ENCODE results near the gene CC2D2A.
"Not testable (repeated sequence)": the region's sequence is repeated elsewhere in the genome, so short reads cannot be mapped to it uniquely, and the experiment has no call there.

Gene CC2D2A

DNA sequence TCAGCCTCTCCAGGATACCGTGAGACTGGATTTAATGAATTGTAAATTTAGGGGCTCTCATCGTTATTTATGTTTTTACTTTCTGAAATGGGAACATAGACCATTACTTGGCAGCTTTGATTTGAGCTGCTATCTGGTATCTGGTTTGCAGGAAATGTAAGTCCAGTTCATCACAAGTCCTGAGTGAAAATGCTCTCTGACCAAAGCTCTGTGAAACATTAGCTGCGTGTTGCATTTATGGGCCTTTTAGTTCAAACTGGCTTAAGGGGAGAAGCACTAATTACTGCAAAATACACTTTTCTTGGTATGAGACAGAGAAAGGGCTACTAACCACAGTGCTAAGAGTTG lies 420 bp downstream of the CC2D2A start:
- no peak for DNase-seq

DNA sequence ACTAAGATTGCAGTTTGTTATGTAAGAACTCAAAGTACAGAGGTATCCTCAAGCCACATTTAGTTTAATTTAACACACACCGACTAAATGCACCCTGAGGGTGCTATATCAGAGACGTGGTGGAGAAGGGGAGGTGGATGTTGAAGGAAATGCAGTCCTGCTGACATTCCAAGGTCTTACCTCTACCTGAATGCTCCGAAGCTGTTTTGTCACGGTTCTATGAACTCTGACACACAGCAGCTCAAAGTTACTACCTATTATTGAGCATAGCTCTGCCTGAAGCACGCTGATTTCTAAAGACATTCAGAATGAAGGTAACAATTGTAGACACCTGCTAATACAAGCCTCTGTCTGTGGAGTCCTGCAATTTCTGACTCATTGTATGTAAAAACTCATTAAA lies 6.7 kb downstream of the CC2D2A start:
- no peak for DNase-seq

DNA sequence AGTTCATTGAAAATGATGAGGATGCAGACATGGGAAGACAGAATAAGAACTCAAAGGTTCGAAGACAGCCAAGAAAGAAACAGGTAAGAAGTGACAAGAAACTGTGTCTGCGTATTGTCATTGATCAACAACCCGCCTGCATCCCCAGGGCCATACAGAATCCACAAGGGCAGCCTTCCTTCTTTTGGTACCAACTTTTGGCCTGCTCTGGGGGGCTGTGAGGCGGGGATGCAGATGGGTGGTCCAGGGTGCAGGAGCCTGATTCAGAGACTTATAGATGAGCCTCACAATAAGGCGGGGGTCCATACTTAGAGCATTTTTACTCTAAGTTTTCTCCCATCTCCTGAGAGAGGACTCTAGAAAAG lies 9.0 kb downstream of the CC2D2A start:
- DNase-seq = no peak

DNA sequence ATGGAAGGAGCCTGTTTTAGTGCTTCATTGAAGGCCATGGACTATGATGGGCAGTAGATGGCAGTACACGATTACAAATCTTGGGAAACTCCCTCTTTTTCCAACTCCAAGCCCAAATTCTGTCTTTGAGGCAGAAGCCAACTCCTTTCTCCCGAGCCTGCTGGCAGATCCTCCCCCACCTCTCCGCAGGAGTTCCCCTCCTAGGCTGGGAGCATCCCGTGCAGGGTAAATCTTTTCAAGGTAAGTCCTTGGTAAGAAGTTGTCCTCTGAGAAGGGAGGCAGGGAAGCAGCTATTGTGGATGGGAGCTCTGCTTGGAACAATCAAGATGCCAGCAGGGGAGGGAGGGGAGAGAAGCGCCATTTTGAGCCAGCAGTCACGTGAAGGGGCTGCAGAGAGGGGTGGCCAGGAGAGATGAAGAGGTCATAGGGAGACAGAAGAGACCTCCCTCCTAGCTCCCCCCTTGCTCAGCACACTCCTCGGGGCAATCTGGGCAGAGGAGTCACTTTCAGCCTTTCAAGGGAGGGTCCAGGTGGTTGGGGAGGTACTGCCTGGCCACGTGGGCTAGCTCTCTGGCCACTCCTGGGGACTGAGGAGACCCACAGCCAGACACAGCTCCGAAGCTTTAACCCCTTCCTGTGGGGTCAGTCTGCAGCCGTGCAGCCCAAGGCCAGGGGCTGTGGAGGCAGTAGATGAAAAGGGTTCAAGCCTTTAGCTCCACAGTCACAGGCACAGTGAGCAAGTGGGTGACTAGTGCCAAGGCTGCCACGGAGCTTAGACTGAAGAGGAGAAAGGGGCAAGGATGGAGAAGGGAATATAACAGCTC lies 9.6 kb downstream of the CC2D2A start:
- DNase-seq = peak; percentile 1

DNA sequence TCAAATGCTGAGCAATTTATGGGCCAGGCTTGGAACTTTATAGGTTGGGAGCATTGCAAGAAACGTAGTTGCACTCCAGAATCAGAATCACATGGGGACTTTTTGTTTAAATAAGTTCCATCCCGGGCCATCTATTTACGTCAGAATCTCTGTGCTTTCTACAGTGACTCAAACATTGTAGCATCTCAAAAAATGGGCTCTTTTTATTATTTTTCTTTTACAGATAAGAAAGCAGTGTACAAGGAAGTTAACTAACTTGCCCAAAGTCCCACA lies 10.2 kb downstream of the CC2D2A start:
- DNase-seq = no peak

DNA sequence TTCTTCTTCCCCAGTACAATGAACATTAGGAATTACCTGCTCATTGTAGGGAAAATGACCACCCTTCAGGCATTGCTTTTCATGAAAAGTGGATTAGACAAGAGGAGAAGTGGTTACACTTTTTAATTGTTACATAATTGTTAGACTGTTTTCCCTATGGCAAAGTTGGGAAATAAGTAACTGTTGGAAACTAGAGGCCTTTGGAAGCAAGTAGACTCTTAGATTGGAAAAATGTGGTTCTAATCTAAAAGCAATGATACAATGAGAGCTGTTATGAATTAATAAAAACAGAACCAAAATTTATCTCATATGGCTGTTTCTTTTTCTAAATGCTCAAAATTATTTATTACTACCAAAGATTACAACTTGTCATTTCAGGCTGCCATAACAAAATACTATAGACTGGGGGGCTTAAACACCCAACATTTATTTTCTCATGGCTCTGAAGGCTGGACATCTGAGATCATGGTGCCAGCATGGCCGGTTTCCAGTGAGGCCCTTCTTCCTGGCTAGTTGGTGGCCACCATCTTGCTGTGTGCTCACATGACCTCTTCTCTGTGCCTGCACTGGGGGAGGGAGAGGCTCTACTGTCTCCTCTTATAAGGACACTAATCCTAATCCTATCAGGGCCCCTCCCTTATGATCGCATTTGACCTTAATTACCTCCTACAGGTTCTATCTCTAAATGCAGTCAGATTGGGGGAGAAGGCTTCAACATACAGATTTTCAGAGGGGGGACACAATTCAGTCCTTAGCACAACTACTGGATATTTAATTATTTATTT lies 12.5 kb downstream of the CC2D2A start:
- DNase-seq = no peak

DNA sequence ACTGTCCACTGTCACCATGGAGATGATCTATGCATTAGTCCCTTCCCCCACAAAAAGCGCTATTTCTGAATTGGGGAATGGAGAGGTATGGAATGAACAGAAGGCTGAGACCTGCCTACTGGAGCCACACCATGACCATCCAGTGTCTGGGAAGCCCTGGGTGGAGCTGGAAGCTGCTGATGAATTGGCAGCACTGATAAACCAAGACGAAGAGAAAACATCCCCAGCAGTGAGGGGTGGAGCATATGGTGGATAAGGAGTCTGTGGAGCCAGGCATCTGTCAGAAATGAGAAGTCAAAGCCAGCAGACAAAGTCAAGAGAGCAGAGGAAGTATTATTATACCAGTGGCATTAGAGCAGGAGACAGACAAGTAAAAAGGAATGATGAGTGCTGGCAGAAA lies 13.2 kb downstream of the CC2D2A start:
- no peak for DNase-seq

DNA sequence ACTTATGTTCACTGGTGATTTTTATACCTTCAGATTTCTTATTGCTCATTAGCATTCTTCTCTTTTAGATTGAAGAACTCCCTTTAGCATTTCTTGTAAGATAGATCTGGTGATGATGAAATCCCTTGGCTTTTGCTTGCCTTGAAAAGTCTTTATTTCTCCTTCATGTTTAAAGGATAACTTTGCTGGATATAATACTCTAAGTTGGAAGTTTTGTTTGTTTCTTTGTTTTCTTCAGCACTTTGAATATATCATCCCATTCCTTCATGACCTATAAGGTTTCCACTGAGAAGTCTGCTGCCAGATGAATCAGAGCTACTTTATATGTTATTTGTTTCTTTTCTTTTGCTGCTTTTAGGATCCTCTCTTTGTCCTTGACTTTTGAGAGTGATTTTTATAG lies 18.5 kb downstream of the CC2D2A start:
- no peak for DNase-seq

DNA sequence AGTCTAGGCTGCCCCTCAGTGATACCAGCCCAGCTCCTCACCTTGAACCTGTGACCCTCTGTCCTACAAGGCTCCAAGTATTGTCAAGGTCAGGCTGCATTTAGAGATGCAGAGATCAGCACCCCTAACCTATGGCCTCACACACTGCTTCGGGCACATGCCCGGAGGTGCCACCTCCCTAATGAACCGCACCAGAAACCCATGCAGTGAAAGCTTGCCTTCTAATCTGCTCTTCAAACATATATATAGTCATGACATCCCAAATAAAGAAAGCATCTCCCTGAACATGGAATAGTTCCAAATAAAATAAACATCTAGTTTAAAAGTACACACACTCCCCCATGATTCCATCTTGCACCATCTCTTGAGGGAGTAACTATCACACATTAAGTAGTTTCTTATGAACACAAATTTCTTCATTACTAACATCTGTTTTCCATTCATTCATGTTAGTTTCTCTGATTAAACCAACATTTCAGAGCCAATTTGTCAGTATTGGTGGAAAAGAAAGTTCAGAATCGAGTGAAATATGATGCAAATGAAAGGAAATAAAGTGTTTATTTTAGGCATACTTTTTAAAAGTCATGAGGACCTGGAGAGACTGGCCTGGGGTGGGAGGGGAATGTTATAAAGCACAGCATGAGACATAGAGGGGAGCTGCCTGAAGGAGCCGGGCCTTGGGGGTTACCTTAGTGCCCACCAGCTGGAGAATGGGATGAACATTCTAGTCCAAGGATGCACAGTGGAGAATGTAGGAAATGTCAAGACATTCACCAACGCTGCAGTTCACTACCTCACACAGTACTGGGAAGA lies 19.2 kb downstream of the CC2D2A start:
- DNase-seq = no peak

DNA sequence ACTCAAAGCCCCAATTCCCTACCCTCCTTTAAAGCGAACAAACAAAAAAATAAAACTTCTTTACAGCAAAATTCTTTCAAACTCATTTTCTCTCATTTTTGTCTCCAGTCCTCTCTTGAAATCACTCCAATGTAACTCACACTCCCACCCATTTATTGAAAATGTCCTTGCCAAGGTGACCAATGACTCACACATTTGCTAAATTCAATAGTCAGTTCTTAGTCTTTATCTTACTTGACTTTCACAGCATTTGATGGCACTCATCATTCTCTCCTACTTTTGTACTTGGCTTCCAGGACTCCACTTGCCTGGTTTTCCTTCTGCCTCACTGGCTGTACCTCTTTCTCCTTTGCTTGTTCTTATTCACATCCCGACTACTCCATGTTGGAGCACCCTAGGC lies 19.9 kb downstream of the CC2D2A start:
- DNase-seq = no peak

DNA sequence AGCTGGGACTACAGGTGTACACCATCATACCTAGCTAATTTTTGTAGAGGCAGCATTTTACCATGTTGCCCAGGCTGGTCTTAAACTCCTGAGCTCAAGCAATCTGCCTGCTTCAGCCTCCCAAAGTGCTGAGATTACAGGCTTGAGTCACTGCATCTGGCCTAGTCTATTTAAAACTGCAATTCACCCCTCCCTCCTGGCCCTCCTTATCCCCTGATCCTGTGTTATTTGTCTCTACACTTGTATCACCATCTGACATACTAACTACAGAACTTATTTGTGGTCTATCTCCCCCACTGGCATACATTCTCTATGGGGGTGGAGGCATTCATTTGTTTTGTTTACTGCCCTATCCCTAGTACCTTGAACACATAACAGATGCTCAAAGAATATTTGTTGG lies 23.7 kb downstream of the CC2D2A start:
- no peak for DNase-seq

DNA sequence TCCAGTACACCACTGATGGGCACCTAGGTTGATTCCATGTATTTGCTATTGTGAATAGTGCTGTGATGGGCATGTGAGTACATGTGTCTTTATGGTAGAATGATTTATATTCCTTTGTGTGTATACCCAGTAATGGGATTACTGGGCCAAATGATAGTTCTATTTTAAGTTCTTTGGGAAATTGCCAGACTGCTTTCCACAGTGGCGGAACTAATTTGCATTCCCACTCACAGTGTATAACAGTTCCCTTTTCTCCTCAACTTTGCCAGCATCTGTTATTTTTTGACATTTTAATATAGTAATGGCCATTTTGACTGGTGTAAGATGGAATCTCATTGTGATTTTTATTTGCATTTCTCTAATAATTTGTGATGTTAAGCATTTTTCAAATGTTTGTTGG lies 25.9 kb downstream of the CC2D2A start:
- no peak for DNase-seq

DNA sequence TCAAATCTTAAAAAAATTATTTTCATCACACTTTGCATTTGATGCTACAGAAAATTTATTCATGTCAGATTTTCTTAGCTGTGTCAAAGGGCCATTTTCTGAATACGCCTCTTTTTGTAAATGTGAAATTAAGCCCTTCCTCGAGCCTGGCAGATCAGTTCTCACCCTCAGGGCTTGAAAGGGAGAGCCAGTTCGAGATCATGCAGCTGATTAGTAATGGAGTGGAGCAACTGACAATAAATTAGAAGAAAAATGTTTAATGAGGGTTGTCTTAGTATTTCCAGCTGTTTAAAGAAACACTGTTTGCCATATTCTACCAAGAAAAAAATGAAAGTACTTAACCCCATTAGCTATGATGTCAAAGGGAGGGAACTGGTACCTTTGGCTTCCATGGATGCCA lies 28.7 kb downstream of the CC2D2A start:
- no peak for DNase-seq

DNA sequence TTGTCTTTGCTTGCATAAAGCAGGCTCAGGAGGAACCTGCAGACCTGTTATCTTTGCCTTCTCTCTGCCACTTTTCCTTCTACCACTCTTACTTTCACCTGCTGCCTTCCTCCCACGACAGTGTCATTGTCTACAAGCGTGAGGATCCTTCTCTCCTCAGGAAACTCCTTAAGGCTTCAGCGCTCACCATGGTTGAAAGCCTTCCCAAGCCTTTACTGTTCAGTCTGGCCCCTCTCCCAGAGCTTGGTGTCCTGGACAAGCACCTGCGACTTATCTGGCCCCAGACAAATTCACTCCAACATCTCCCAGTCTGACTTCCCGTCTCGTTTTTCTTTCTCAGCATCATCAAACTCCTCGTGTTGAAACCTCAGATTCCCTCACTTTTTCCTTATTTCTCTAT lies 31.0 kb downstream of the CC2D2A start:
- DNase-seq = no peak

DNA sequence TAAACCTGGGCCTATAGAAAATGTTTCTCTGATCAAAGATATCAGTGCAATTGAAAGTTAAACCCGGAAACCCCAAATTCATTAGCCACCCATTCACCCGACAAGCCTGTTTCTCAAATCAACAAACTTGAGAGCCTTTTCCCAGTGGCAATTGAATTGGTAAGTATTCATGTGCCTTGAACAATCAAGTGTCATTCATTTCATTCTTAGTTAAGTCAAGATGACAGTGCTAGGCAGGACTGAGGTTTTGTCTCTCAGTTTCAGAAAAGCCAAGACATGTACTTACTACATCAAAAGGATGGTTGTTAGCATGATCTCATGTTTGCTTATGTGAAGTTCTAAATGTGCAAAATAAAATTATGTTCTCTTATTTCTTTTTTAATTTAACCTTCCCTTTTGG lies 32.3 kb downstream of the CC2D2A start:
- DNase-seq = no peak

DNA sequence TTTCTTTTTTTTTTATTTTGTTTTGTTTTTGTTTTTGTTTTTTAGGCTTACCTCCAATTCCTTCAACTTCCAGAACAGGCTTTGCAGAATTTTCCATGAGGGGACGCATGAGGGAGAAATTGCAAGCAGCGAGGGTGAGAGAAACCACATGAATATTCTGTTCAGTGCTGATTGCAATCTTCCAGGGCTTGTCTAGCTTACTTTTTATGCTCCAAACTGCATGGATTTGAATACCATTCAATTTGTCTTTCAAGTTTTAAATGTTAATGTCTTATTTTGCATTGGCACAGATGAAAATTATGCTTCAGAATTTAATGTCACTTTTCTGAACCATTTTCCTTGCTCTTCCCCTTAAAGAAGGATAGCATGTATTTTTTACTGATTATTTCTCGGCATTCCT lies 32.7 kb downstream of the CC2D2A start:
- DNase-seq = no peak

DNA sequence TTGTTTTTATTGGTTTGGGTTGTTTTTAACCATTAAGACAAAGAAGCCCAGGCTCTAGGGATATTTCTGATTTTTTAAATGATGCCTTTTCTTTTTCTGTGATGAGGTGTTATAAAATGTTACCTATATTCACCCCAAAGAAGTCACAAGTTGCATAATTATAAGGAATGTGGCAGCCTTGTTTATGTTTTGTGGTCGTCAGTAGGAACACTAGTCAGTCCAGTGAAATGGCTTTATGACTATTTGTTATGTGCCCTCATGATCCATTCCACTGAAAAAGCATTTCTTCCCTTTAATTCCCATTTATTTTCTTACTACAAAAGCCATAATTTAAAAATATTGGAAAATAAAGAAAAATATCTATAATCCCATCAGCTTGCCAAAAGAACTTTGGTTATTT lies 34.4 kb downstream of the CC2D2A start:
- no peak for DNase-seq

DNA sequence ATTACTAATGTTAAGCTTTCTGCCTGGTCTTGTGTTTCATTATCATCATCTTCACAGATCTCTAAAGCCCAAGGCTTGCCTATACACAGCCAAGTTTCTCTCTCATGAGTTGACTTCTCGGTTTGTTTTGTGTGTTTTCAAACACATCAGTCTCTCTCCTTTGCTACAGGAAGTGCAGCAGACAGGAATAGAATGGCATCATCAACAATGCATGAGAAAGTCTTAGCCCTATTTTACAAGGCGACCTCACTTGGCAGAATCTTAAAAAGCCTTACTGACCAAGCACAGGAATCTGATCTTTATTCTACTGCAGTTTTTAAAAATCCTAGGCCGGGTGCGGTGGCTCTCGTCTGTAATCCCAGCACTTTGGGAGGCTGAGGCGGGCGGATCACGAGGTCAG lies 36.8 kb downstream of the CC2D2A start:
- DNase-seq = no peak

DNA sequence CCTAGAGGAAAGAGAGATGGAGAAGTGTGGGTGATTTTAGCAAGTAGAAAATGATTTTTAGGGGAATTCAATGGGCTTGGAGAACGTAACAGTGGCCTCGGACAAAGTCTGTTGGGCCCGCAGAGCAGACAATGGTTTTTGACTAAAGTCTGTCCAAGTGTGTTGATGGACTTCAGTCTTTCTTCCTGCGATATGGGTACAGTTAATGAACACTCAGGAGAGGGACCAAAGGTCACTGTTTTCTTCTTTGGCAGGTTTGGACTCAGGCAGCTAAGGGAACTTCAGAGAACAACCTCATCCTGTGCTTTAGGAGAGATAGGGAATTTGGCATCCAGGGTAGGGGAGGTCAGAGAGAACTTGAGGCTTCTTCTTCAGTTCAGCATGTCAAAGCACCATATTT lies 38.0 kb downstream of the CC2D2A start:
- no peak for DNase-seq

DNA sequence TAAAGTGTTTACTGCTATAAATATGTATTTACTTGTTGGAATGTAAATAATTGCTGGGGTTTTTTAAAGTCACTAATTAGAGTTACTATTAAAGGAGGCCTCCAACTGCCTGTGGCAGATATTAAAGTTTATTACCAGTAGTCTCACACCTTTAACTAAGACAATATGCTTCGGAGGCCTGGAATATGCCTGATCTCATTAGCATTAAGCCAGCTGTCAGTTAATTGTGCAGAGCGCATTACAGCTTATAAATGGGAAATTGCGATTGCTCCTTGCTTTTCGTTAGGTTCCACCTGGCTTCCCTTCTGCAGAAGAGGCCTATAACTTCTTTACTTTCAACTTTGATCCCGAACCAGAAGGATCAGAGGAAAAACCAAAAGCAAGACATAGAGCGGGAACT lies 41.3 kb downstream of the CC2D2A start:
- DNase-seq = no peak

DNA sequence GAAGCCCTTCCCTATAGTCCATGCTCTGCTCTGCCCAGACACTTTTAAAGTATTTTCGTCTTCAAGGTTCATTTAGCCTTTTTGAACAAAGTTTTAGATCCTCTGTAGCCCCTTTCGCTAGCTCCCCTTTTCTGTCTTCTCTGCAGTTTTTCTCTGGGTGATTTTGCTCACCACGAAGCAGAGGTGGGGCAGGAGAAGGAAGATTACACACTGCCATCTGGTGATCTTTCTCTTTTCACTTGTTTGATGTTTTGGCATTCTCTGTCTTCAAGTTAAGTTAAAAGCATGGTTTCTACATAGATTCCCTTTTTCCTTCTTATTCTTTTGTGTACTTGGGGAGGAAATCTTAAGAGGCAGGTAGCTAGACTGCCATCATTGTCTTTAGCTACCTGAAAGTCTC lies 43.9 kb downstream of the CC2D2A start:
- no peak for DNase-seq

DNA sequence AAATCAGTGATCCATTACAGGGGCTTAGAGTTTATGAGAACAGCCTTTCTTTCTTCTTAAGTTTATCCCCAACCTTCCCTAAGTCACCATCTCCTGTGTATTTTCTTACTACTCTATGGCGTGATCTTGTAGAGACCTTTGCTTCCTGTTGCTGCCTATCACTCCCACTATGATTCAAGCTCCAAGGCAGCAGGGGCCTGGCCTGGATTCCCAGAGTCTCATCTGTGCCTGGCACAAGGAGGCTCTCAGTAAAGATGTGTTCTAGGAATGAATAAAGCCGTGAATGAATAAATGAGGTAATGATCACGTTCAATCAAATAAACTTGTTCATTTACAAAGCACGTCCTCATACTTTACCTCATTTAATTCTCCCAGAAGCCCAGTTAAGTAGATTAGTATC lies 45.4 kb downstream of the CC2D2A start:
- no peak for DNase-seq

DNA sequence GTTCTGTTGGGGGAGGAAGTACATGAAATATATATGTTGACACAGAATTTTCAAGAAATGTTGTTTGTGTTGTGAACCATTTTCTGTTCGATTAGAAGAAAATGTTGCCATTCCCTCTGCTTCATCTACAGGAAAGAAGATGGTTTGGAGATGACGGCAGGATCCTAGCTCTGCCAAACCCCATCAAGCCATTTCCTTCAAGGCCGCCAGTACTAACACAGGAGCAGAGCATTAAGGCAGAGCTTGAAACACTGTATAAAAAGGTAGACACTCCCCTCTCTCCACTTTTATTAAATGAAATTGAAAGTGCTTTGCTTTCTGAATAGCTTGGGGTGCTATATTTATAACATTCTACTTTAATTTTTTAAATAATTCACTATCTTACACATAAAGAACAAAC lies 46.8 kb downstream of the CC2D2A start:
- DNase-seq = no peak

DNA sequence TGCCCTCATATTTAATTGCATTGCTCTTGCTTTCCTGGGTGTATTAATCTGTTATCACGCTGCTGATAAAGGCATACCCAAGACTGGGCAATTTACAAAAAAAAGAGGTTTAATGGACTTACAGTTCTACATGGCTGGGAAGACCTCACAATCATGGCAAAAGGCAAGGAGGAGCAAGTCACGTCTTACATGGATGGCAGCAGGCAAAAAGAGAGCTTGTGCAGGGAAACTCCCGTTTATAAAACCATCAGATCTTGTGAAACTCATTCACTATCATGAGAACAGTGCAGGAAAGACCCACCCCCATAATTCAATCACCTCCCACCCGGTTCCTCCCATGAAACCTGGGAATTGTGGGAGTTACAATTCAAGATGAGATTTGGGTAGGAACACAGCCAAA lies 48.0 kb downstream of the CC2D2A start:
- not testable (repeated sequence) for DNase-seq

Data from NCI-H2029 (cell line).